Middle frontal gyrus (tissue), 1 donor: ENCODE results near the gene CCDC192.
"Not testable (repeated sequence)": the region's sequence is repeated elsewhere in the genome, so short reads cannot be mapped to it uniquely, and the experiment has no call there.

Source experiments
- DNase-seq: peaks from one replicate; pipeline ENCODE4 v3.0.0-alpha.2; 2015; ENCODE audit warnings: low spot score; ENCODE audit errors: extremely low spot score

CCDC192 gene

DNA sequence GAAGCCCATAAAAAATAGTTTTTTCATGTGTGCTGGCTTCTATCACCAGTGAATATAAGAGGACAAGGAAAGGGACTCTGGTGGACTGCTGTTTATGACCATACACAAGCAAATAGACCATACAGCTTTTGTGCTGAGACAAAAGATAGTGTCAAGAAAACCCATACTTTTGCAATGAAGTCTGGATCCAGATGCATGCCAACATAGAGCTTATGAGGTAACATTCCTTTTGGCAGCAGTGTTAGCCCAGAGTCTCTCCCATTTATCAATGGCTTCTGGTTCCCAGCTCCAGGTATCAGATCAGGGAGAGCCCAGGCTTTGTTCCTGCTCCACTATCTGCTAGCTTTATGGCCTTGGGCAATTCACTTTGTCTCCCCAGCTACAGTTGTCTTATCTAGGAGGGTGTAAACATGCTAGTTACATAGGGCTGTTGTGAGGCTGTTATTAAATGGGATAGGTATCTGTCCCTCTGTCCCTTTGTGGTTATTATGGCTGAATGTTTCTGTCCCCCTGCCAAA lies 55.6 kb downstream of the CCDC192 start:
- DNase-seq: no peak

DNA sequence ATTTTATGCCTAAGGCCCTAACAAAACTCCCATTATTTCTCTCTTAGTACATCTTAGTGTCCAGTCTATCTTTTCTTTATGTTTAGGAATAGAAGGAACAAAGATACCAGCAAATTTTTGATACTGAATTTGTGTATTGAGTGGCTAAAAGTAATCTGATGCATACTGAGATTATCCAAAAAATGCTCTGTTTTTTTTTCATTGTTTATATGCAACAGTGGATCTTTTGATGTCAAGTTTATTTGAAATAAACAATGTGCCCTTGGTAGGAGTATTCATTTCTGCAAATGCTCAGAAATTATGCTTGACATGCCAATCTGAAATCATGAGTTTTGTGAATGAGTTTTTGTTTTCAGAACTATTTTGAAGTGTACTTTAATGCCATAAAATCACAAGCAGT lies 58.7 kb downstream of the CCDC192 start:
- DNase-seq: no peak

DNA sequence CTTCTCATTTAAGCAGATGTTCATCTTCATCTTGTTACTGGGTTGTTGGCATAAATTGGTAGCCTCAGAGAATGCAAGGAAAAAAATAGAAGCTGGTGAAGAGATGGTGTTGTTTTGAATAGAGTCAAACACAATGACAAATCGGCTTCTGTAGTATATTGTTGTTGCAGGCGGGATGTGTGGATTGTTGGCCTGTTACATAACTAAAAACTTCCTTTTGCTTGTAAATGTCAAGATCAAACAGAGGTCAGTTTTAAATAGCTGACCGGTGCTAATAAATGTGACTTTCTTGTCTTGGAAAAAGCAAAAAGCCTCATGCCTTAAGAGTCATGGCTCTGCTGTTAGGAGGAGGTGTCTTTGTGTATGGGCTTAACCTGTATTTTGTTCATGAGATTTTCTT lies 59.2 kb downstream of the CCDC192 start:
- DNase-seq: no peak

DNA sequence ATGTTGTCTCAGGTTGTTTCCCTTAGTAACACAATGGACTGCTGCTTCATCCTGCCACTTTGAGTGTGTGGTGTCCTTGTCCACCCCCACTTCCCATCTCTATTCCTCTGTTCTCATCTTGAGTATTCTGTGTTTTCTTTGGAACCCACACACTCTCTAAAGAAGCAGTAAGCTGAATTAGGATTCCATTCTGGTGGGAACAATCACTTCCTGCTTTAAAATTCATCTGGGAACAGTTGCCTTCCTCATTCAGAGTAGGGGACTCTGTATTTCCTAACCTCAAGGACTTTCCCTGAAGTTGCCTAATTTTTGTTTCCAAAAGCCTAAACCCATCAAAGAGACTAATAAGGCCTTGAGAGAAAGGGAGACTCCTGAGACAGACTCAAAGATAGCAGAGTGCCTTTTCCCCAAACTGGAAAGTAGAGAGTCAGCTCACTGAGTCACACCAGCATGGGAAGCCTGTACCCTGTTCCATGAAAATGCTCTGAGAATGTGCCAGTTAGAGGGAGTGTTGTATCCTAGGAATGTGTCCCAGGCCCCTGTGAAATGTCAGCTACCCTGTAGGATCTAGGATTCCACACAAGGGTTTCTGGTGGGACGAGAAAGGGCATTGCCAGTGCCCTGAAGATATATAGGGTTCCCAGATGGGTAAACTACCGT lies 63.6 kb downstream of the CCDC192 start:
- DNase-seq: no peak

DNA sequence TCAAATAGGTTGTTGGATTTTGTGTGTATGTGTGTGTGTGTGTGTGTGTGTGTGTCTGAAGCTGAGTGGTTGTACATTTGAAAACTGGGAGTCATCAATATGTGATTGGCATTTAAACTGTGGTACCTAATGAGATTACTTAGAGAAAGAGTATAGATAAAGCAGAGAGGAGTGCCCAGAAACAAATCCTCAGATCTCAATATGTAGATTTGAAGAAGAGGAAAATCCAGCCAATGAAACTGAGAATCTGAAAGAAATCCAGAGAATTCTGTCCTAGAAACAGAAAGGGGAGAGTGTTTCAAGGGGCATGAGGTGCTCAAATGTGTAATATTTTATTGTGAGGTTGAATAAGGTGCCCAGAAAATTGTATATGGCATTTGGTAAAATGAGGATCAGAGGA lies 66.2 kb downstream of the CCDC192 start:
- no peak for DNase-seq

DNA sequence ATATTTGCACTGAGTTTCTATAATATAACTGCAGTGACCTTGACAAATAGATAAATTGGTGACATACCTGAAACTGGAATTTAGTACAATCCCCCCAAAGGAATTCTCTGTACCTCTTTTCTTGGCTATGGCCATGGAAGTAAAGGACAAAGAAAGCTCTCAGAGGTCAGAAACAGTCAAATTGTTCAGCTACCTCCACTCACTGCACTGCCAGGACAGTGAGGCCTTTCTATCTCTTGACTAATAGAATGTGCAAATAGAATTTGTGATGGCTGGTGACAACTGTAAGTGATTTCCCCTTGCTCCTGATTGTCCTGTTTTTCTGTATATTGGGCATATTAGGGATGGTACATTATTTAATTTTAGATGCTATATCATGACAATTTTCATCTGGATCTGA lies 67.1 kb downstream of the CCDC192 start:
- no peak for DNase-seq

DNA sequence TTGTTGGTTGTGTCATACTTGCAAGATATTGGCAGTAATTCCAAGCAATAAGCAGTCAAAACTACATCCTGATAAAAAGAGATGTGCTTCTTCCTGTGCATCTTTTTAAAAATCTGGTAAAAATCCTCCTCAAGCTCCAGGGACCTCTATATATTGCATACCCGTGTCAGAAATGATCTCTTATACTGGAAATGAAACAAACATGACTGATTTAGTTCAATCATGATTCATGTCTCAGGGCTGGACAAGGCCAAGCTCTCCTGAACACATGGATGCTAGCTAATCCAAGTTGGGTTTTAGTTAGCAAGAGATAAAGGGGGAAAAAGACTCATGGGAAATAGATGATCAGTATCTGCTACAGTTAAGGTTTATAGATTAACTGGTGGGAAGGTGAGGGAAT lies 69.3 kb downstream of the CCDC192 start:
- no peak for DNase-seq

DNA sequence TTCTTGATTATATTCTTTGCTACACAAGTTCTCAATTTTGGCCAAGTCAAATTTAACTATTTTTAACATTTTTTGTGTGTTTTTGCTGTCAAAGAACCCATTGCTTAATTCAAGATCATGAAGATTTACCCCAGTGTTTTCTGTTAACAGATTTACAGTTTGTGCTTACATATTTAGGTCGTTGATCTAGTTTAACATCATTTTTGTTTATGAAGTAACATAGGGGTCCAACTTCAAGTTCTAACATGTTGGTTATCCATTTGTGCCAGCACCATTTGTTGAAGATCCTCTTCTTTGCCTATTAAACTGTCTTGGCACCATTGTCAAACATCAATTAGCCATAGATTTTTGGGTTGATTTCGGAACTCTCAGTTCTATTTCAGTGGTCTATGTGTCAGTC lies 71.0 kb downstream of the CCDC192 start:
- DNase-seq: no peak

DNA sequence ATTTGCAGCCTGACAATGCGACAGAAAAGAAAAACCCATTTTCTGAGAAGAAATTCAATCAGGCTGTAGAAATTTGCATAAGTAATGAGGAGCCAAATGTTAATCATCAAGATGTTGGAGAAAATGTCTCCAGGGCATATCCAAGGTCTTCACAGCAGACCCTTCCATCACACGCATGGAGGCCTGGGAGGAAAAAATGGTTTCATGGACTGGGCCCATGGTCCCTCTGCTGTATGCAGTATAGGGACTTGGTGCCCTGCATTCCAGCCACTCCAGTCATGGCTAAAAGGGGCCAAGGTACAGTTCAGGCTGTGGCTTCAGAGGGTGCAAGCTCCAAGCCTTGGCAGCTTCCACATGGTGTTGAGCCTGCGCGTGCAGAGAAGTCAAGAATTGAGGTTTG lies 73.3 kb downstream of the CCDC192 start:
- no peak for DNase-seq

DNA sequence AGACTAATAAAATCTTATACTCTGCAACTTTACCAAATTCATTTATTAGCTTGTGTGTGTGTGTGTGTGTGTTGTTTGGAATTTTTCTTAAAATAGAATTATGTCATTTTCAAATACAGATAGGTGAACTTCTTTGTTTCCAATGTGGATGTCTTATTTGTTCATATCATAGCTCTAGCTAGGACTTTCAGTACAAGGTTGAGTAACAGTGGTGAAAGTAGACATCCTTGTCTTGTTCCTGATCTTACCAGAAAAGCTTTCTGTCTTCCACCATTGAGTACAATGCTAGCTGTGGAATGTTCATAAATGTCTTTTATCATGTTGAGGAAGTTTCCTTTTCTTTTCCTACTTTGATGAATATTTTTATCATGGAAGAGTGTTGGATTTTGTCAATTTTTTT lies 74.8 kb downstream of the CCDC192 start:
- no peak for DNase-seq

DNA sequence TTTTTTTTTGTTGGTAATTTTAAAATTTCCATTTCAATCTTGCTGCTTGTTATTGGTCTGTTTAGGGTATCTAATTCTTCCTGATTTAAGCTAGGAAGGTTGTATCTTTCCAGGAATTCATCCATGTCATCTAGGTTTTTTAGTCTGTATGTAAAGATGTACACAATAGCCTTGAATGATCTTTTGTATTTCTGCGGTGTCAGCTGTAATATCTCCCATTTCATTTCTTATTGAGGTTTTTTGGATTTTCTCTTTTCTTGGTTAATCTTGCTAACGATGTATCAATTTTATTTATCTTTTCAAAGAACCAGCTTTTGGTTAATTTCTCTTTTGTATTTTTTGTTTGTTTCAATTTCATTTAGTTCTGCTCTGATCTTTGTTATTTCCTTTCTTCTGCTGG lies 79.3 kb downstream of the CCDC192 start:
- DNase-seq: not testable (repeated sequence)

DNA sequence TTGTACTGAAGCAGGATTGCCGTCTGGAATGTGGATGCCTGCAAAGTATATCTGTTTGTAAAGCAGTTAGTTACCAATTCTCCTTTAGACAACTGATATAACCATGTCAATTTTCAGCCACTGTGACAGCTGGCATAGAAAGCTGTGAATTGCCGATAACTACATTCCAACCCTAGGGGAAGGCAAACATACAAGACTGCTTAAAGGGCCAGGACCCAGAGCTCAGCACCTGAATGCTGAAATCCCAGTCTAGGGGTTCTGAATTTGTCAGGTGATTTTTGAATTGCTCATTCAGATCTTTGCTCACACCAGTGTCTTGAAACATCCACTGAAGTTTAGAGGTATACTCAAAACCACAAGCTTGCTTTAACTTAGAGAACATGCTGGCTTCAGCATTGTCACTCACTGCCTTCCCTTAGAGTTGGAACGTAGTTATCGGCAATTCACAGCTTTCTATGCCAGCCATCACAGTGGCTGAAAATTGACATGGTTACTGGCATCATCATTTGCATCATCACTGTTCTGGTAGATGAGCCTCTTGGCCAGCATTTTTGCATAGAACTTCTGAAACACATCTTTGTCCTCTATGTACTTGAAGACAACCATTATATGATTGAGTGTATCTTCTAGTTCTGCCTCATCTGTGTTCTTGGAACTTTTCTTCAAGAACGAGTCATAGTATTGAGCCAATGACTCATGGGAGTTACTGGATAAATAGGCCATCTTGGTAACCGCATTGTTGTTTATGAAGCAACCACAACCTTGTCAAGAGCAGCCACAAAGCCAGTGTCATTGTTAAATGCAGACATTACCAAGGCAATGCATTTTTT lies 82.1 kb downstream of the CCDC192 start:
- DNase-seq: no peak

DNA sequence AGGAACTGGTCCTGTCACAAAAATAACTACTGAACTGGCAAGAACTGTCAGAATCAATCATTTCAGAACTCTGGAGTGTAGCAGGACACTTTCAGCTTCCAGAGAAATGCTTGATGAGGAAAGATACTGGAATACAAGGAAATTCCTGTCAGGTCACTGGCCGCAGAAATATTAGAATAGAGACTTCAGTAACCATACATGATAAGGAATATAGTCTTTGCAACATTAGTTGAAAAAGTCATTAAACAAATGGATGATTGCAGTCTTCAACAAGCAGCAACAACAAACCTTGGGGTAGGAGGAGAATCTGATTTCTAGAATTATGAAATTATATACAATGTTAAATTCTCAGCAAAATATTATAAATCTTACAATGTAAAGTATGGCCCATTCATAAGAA lies 88.2 kb downstream of the CCDC192 start:
- no peak for DNase-seq

DNA sequence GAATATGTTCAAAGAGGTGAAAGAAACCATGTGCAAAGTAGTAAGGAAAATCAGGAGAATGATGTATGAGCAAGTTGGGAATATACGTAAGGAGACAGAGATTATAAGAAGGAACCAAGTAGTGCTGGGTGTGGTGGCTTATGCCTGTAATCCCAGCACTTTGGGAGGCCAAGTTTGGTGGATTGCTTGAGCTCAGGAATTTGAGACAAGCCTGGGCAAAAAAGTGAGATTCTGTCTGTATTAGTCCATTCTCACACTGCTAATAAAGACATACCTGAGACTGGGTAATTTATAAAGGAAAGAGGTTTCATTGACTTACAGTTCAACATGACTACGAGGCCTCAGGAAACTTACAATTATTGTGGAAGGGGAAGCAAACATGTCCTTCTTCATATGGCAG lies 88.7 kb downstream of the CCDC192 start:
- DNase-seq: not testable (repeated sequence)

DNA sequence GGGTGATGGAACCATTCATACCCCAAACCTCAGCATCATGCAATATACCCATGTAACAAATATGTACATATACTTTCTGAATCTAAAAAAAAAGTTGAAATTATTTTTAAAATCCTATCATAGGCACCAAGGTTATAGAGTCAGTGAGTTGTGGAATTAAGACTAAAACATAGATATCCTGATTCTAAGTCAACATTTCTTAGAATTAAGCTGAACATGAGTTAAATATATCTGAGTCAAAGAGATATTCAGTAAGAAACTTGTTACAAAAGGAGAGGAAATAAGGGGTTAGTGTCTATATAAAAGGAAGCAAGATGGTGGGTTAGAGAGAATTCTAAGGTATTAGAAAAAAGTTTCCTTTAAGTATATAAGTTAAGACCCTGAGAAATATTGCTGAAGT lies 89.9 kb downstream of the CCDC192 start:
- DNase-seq: no peak

DNA sequence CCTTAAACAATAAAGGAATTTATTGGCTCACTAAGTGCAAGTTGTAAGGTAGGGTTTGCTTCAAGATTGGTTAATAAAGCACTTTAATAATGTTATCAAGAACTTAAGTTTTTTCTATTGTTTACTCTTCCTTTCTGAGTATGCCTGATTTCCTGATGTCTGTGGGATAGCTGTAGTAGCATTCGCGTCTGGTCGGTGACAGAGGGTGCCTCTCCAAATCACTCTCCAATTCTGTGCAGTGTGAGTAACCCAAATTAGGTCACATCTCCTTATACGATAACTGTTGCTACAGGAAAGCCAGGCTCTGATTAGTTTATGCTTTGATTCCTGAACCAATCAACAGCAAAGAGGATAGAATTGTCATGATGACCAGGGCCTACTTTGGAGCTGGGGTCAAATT lies 90.7 kb downstream of the CCDC192 start:
- no peak for DNase-seq

DNA sequence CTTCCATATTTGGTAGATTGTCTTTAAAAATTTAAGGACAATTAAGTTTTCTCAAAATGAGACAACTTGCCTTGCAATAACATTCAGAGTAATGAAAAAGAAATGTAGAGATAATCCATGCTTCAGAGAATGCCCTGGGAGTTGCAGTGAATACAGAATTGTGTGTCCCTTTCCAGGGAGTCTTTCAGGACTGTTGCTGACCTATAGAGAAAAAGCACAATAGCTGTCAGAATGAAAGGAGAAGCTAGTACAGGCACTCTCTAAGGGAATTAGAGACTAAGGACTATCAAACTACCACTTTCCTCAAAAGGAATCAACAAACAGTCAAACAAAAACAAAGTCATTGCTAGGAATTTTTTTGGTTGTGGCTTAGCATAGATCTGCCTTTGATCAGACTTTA lies 93.0 kb downstream of the CCDC192 start:
- no peak for DNase-seq

DNA sequence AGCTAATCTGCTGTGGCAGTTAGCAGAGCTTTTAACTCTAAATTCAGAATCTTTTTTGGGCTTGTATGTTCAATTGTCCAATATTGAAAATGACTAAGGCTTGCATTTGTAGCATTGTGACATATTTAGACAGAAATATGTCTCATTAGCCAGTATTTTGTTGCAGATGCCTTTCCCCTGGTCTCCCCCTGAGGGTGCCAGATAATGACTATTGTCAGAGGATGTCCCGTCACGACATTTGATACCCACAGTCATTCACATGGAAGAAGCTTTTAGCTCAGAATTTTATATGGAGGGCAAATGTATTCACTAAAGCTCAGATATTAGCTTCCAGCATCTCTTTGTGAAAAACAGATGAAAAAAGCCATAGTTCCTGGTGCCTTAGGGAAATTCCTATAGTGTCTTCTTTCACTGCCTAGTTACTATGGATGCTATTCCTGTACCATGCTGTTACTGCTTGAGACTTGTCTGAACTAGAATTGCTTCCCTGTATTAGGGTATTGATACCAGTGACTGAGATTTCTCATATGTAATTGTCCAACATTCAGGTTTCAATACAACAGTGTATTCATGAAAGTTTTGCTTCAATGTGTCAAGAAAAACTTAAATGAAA lies 96.2 kb downstream of the CCDC192 start:
- DNase-seq: no peak

DNA sequence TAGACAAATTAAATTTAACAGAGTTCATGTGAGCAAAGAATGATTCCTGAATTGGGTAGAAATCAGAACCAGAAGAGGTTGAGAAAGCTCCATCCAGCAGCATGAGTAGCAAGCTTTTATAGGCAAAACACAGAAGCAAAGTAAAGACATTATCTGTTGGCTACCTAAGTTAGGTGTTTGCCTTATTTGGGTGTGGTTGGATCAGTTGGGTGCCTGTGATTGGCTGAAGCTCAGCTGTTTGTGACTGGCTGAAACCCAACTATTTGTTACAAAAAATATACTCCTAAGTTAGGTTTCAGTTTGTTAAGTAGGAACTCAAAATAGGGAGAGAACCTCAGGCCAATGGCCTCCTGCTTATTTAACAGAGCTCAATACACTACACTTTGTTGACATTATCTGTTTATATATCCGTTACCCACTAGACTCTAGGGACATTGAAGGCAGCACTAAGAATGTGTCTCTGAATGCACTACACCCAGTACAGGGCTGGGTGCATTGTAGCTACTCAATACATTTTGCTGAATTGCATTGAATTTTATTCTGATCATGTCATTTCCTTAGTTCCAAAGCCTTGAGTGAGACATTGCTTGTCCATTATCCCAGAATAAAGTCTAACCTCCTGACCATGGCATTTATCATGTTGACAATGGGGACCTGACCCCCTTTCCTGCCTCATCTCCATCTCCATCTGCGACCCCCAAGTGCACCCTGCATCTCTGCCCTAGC lies 98.7 kb downstream of the CCDC192 start:
- DNase-seq: no peak

DNA sequence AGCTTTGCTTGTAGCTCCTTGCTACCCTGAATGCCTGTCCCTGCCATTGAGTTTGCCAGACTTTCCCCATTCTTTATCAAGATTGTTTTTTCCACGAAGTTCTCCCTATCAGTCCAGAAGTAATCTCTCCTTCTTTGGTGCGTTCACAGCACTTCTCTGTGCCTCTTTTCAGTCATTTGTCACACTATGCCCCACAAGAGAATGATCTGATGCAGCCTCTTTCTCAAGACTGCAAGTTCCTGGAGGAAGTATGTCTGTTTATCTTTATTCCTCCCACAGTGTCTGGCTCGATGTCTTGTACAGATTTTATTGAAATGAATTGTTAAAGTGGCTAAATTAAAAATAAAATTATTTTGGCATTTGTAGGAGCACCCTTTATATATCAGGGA lies 99.3 kb downstream of the CCDC192 start:
- no peak for DNase-seq

DNA sequence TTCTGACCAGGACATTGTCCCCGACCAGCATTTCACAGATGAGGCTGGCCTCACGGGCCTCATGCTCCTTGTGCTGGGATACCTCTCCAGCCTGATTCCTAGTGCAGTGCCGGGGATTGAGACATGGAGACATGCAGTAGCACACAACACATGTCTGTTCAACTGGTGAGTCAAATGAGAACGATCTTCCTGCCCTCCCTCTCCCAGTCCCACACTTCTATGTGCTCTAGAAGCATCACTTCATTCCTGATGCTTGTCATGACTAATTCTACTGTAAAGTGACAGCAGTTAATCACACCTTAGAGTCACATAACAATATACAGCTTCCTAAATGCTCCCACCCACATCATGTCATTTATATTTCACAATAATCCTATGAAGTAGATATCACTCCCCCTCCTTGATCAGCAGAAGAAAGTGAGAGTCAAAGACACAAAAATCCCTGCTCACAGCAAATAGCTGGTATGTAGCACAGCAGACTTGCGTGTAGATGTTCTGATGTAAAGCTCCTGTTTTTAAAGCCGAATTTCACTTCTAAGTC lies 101.8 kb downstream of the CCDC192 start:
- no peak for DNase-seq

DNA sequence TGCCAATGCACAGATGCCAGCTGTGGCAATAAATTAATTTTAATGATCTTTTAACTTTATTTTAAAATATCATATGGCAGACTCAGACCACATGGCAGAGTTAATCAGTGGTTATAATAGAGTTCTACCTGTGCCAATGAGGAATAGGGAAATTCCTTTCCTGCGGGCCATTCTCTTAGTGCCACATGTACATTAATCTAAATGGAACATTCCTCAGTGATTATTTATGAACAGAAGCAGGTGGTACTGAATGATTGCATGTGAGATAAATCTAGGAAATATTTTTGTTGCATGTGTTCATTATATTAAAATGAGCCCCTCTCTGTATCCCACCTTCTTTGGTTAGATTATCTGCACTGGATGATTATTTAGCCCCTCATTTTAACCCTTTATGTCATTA lies 102.3 kb downstream of the CCDC192 start:
- DNase-seq: no peak
